SK-N-SH (cell line): ENCODE measurements around the gene SMIM7. TPM values are rescaled to one million over a fixed set of nuclear protein-coding genes. Genes with fewer than 3 reads are reported as not detected.

ENCODE experiments used
- CTCF ChIA-PET: fragments of 300-600, 350-600 bp; formaldehyde crosslinking; extraction: SDS; loops from one replicate; lab custom pipeline; 2021; lab: Yijun Ruan, JAX
- POLR2A ChIA-PET: fragments of 350-600 bp; sonication (Branson Sonifier 250); formaldehyde crosslinking; extraction: SDS; loops from one replicate; lab custom pipeline; 2020; ENCODE audit warnings: antibody characterized with exemption, inconsistent platforms; lab: Yijun Ruan, JAX
- DNase-seq: peaks from one replicate; pipeline ENCODE4 v3.0.0; 2012
- H2AFZ ChIP-seq: fragments of 200-600 bp; sonication (generic); 2 replicates; pipeline ENCODE4 v1.8.1; 2016; ENCODE audit warnings: antibody characterized with exemption, mild to moderate bottlenecking, low read depth
- H3F3A ChIP-seq: fragments of 200-600 bp; sonication (generic); replicated peaks from 2 replicates; pipeline ENCODE3; 2016; ENCODE audit warnings: antibody characterized with exemption, mild to moderate bottlenecking; ENCODE audit not compliant: insufficient read depth
- H3K27ac ChIP-seq, 2 experiments: fragments of 200-500 bp in 1 of 2; fragments of 200-600 bp in 1 of 2; sonication (Bioruptor generic) in 1 of 2; sonication (generic), shearing (Covaris generic) in 1 of 2; 2 replicates each; pipeline versions ENCODE4 v1.5.1 to v1.6.1; 2014 to 2016; ENCODE audit warnings: low read depth in 2 of 2, inconsistent platforms in 1 of 2, low read length in 1 of 2, mild to moderate bottlenecking in 1 of 2, mixed read lengths in 1 of 2
- H3K27me3 ChIP-seq: fragments of 200-600 bp; sonication (generic), shearing (Covaris generic); 2 replicates; pipeline ENCODE4 v1.6.1; 2016; ENCODE audit warnings: mixed run types; ENCODE audit not compliant: insufficient read depth
- H3K36me3 ChIP-seq, 2 experiments: fragments of 200-500 bp in 1 of 2; fragments of 200-600 bp in 1 of 2; sonication (Bioruptor generic) in 1 of 2; sonication (generic) in 1 of 2; replicated peaks in 1 of 2; 2 replicates each; pipeline versions ENCODE3 to v1.5.1; 2014 to 2016; ENCODE audit warnings: low read length in 1 of 2, mild to moderate bottlenecking in 1 of 2; ENCODE audit not compliant: insufficient read depth in 2 of 2, control insufficient read depth in 1 of 2
- H3K4me1 ChIP-seq, 2 experiments: fragments of 200-500 bp in 1 of 2; fragments of 200-600 bp in 1 of 2; sonication (Bioruptor generic) in 1 of 2; sonication (generic), shearing (Covaris generic) in 1 of 2; 2 replicates each; pipeline versions ENCODE4 v1.5.1 to v1.6.1; 2014 to 2016; ENCODE audit warnings: low read depth in 1 of 2, low read length in 1 of 2, mixed run types in 1 of 2; ENCODE audit not compliant: insufficient read depth in 2 of 2, control insufficient read depth in 1 of 2
- H3K4me2 ChIP-seq: fragments of 200-600 bp; sonication (generic), shearing (Covaris generic); 2 replicates; pipeline ENCODE4 v1.6.1; 2017; ENCODE audit warnings: mixed run types
- H3K4me3 ChIP-seq, 2 experiments: fragments of 200-500 bp in 1 of 2; fragments of 200-600 bp in 1 of 2; sonication (Bioruptor generic) in 1 of 2; sonication (generic), shearing (Covaris generic) in 1 of 2; 2 replicates each; pipeline versions ENCODE4 v1.5.1 to v1.8.1; 2014 to 2016; ENCODE audit warnings: low read depth in 2 of 2, inconsistent platforms in 1 of 2, low read length in 1 of 2, mild to moderate bottlenecking in 1 of 2, mixed read lengths in 1 of 2, moderate library complexity in 1 of 2
- H3K79me2 ChIP-seq: fragments of 200-600 bp; sonication (generic); 2 replicates; pipeline ENCODE4 v1.8.1; 2017; ENCODE audit warnings: mild to moderate bottlenecking; ENCODE audit not compliant: insufficient read depth
- H3K9ac ChIP-seq: fragments of 200-600 bp; sonication (generic); 2 replicates; pipeline ENCODE4 v1.6.1; 2017; ENCODE audit warnings: mixed run types
- H3K9me2 ChIP-seq: fragments of 200-600 bp; sonication (generic); 2 replicates; pipeline ENCODE4 v1.6.1; 2017; ENCODE audit warnings: mixed run types
- H3K9me3 ChIP-seq: fragments of 200-600 bp; sonication (generic); 2 replicates; pipeline ENCODE4 v1.6.1; 2017; ENCODE audit warnings: mixed run types, mild to moderate bottlenecking, moderate library complexity
- H4K20me1 ChIP-seq: fragments of 200-600 bp; sonication (generic); 2 replicates; pipeline ENCODE4 v1.6.1; 2017; ENCODE audit warnings: mild to moderate bottlenecking, mixed run types; ENCODE audit not compliant: insufficient read depth
- ELF1 ChIP-seq: IDR thresholded peaks from 2 replicates; pipeline ENCODE4 v1.4.0; 2012
- GABPA ChIP-seq: IDR thresholded peaks from 2 replicates; pipeline ENCODE4 v1.4.0; 2012; ENCODE audit warnings: low read depth, mild to moderate bottlenecking
- IRF3 ChIP-seq: fragments of 150-350 bp; IDR thresholded peaks from 2 replicates; pipeline ENCODE4 v1.6.1; 2016; ENCODE audit warnings: mild to moderate bottlenecking, low read depth, low read length
- MAX ChIP-seq: IDR thresholded peaks from 2 replicates; pipeline ENCODE4 v1.4.0; 2012; ENCODE audit warnings: low read depth
- NRF1 ChIP-seq: IDR thresholded peaks from 2 replicates; pipeline ENCODE4 v1.6.1; 2012; ENCODE audit warnings: low read depth, mild to moderate bottlenecking, low read length
- REST ChIP-seq: IDR thresholded peaks from 2 replicates; pipeline ENCODE4 v1.6.1; 2012; ENCODE audit warnings: mild to moderate bottlenecking, low read depth, low read length, moderate library complexity
- RFX5 ChIP-seq: IDR thresholded peaks from 2 replicates; pipeline ENCODE4 v1.6.1; 2012; ENCODE audit warnings: mild to moderate bottlenecking, improper control_type of control experiment, low read length
- SIN3A ChIP-seq: IDR thresholded peaks from 2 replicates; pipeline ENCODE4 v1.6.1; 2012; ENCODE audit warnings: low read depth, mild to moderate bottlenecking, low read length, moderate library complexity, borderline replicate concordance
- TCF12 ChIP-seq: IDR thresholded peaks from 2 replicates; pipeline ENCODE4 v1.4.0; 2012
- YY1 ChIP-seq: IDR thresholded peaks from 2 replicates; pipeline ENCODE4 v1.4.0; 2012; ENCODE audit warnings: low read depth, mild to moderate bottlenecking
- WGBS: methylation state at CpG from one replicate; pipeline ENCODE4 v1.1.6; 2017; ENCODE audit warnings: low lambda C conversion rate; 5-methylcytosine and 5-hydroxymethylcytosine counted together
- polyA plus RNA-seq, 3 experiments: library from polyadenylated mRNA; depleted of rRNA; stranded (reverse); fragments of >200 nt; gene quantifications; 2 replicates each; pipeline ENCODE4 v1.2.3, GENCODE V29; 2012

Gene SMIM7
- polyA plus RNA-seq, 1 of the 3 experiments (the other 2 are of a cell fraction): 74.2 TPM

- no peaks in the 10 kb centered on the region for H3K27me3 ChIP-seq
- H3K4me1 ChIP-seq: no peaks in the 10 kb centered on the region
- H3K36me3 ChIP-seq: no peaks in the 10 kb centered on the region
- no peak overlapping the region for H3K4me2 ChIP-seq
- no peak for DNase-seq
- no peak overlapping the region for H3K4me3 ChIP-seq
- no peak overlapping the region for H2AFZ ChIP-seq
- no peaks in the 10 kb centered on the region for H4K20me1 ChIP-seq
- TF ChIP-seq RFX5: no peak
- TF ChIP-seq TCF12: no peak
- TF ChIP-seq NRF1: no peak
- no peak for TF ChIP-seq REST
- no peak for TF ChIP-seq MAX
- no peak overlapping the region for H3K9ac ChIP-seq
- no peaks in the 10 kb centered on the region for H3F3A ChIP-seq
- no peaks in the 10 kb centered on the region for H3K79me2 ChIP-seq
- ChIA-PET POLR2A (no interaction called here), CTCF (interaction anchor here (0.9 to 1.3 kb wide), 2 partner anchors 9 to 41 kb away, joined by 3 read pairs; no protein-coding TSS in a partner anchor)
- H3K9me3 ChIP-seq: no peaks in the 10 kb centered on the region
- H3K27ac ChIP-seq: no peak overlapping the region
- 78% methylated on average over 3 of the region's 3 CpGs for WGBS
- no peaks in the 10 kb centered on the region for H3K9me2 ChIP-seq
Observed at GRCh38 chr19:16673231-16673630, 13.3 kb upstream of the SMIM7 start.

GRCh38 chr19:16671652-16672274, 11.8 kb upstream of the SMIM7 start:
- Histone ChIP-seq H2AFZ (no peak overlapping the region), H3K4me1 (no peaks in the 10 kb centered on the region), H3K9ac (no peak overlapping the region), H3K4me3 (no peak overlapping the region), H3K4me2 (no peak overlapping the region), H3K27me3 (no peaks in the 10 kb centered on the region), H4K20me1 (no peaks in the 10 kb centered on the region), H3K9me3 (no peaks in the 10 kb centered on the region), H3K9me2 (no peaks in the 10 kb centered on the region), H3K36me3 (no peaks in the 10 kb centered on the region), H3K79me2 (no peaks in the 10 kb centered on the region), H3F3A (no peaks in the 10 kb centered on the region), H3K27ac (no peak overlapping the region)
- TF ChIP-seq IRF3 (no peak), YY1 (no peak), TCF12 (no peak), ELF1 (no peak), SIN3A (no peak), NRF1 (no peak), GABPA (no peak)
- CTCF ChIA-PET: no interaction called here
- POLR2A ChIA-PET: no interaction called here
- no peak for DNase-seq
- 85% methylated on average over 12 of the region's 12 CpGs for WGBS
